ENCODE results near the gene MOSPD3.

GRCh38 chr7:100584054-100584682, 28.2 kb upstream of the MOSPD3 start:
- TF ChIP-seq CTCF (IDR thresholded peaks at IDR 0.05) (no peak), POLR2A (IDR thresholded peaks at IDR 0.05) (no peak), POLR2AphosphoS5 (IDR thresholded peaks at IDR 0.05) (peak in 1 of 2 donors; percentile 51), EP300 (IDR thresholded peaks at IDR 0.05) (no peak)

Data from upper lobe of left lung (tissue), 4 donors.